ENCODE data around the gene VWA5B2. TPM values are rescaled to one million over a fixed set of nuclear protein-coding genes. Genes with fewer than 3 reads are reported as not detected.

The VWA5B2 gene
- total RNA-seq, 1 donor from 2014 or later, result 1.1 TPM

DNA sequence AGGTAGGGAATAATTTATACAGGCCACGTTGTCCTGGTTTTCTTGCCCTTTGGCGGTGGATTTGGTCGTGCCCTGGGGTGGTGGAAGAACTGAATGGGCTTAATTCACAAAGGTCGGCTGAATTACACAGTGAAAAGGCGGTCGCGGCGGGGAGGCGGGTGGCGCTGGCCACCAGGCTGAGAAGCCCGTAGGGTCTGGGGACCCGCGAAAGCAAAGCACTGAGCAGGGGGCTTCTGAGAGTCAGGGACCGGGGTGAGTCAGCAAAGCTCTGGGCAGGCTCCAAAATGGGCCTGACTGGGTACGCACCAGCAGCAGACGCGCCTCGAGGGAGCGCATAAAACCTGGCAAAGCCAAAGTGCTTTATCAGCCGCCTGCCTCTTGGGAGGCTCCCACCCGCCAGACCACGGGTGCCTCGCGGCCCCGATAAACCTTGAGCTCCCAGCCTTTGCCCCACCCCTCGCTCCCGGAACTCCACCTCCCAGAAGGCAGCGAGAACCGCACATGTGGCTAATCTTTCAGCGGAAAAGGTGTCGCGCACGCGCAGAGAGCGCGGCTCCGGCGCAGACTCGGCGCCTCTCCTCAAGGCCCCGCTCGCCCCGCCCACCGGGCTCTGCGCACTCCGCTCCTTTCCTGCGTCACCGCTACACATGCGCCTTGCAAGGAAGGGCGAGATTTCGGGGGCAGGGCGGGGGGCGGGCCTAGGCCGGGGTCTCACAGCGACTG, 43.8 kb upstream of the VWA5B2 start:
- peaks cover 61% of the 10 kb centered on the region for H3K36me3 Mint-ChIP-seq (ENCODE audit: low read depth, unreplicated experiment)
- H3K27me3 Mint-ChIP-seq (ENCODE audit: unreplicated experiment), result peaks cover 21% of the 10 kb centered on the region
- H3K9me3 Mint-ChIP-seq (ENCODE audit: unreplicated experiment), result no peaks in the 10 kb centered on the region
- H3K27ac Mint-ChIP-seq (ENCODE audit: unreplicated experiment), result peak overlapping the region; percentile 97
- peak; percentile 99 for DNase-seq (ENCODE audit: low spot score)
- H3K4me3 Mint-ChIP-seq (ENCODE audit: unreplicated experiment), result peak overlapping the region; percentile 99
- peaks cover 36% of the 10 kb centered on the region for H3K4me1 Mint-ChIP-seq (ENCODE audit: unreplicated experiment)
- TF ChIP-seq, protein P1, sequence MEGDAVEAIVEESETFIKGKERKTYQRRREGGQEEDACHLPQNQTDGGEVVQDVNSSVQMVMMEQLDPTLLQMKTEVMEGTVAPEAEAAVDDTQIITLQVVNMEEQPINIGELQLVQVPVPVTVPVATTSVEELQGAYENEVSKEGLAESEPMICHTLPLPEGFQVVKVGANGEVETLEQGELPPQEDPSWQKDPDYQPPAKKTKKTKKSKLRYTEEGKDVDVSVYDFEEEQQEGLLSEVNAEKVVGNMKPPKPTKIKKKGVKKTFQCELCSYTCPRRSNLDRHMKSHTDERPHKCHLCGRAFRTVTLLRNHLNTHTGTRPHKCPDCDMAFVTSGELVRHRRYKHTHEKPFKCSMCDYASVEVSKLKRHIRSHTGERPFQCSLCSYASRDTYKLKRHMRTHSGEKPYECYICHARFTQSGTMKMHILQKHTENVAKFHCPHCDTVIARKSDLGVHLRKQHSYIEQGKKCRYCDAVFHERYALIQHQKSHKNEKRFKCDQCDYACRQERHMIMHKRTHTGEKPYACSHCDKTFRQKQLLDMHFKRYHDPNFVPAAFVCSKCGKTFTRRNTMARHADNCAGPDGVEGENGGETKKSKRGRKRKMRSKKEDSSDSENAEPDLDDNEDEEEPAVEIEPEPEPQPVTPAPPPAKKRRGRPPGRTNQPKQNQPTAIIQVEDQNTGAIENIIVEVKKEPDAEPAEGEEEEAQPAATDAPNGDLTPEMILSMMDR (IDR thresholded peaks at IDR 0.05; ENCODE audit: unreplicated experiment), result no peak

DNA sequence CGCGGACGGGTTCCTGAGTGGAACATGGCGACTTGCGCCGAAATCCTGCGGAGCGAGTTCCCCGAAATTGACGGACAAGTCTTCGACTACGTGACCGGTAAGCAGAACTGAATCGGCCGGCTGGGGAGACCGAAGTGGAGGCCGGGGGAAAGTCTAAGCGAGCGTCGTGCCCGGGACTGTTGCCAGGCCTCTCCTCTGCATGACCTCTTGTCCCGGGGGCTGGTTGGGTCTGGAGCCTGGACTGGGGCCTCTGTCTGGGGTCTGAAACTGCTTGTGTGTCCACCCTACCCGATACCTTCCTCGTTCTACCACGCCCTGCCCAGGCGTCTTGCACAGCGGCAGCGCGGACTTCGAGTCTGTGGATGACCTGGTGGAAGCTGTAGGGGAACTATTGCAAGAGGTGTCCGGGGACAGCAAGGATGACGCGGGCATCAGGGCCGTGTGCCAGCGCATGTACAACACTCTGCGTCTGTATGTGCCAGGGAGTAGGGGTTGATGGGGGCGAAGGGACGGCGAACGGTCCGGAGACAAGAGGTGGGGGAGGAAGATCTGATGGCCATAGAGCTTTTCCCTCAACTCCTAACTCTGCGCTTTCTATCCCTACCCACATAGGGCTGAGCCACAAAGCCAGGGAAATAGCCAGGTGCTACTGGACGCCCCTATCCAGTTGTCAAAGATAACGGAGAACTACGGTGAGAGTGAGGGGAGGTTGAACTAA, 43.0 kb upstream of the VWA5B2 start, which contains the start of gene ABCF3:
Gene ABCF3, plus strand, starts transcription at position 16 of the 718 bp plus-strand sequence. Its CDS starts 9 bp downstream, at position 25.
- peaks cover 21% of the 10 kb centered on the region for H3K27me3 Mint-ChIP-seq (ENCODE audit: unreplicated experiment)
- H3K27ac Mint-ChIP-seq (ENCODE audit: unreplicated experiment), result peak within 1 kb of the TSS; percentile 97
- peak within 1 kb of the TSS; percentile 99 for H3K4me3 Mint-ChIP-seq (ENCODE audit: unreplicated experiment)
- H3K9me3 Mint-ChIP-seq (ENCODE audit: unreplicated experiment), result no peaks in the 10 kb centered on the region
- TF ChIP-seq, protein P1 (IDR thresholded peaks at IDR 0.05; ENCODE audit: unreplicated experiment), result no peak
- H3K36me3 Mint-ChIP-seq (ENCODE audit: low read depth, unreplicated experiment), result peaks cover 57% of the 10 kb centered on the region
- DNase-seq (ENCODE audit: low spot score), result no peak
- peaks cover 33% of the 10 kb centered on the region for H3K4me1 Mint-ChIP-seq (ENCODE audit: unreplicated experiment)

DNA sequence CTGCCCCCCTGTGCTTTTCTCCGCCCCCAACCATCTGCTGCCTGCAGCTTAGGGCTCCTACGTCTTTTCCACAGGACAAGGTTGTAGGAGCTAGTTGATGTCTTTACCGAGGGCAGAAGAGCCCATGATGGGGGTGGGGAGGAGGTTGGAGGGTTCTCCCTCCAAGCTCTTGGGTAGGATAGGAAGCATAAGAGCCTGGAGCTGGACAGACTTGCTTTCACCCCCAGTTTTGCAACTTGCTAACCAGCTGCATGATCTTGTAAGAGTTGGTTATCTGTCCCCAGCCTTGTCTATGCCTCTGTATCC, 42.5 kb upstream of the VWA5B2 start:
- H3K9me3 Mint-ChIP-seq (ENCODE audit: unreplicated experiment), result no peaks in the 10 kb centered on the region
- peaks cover 21% of the 10 kb centered on the region for H3K27me3 Mint-ChIP-seq (ENCODE audit: unreplicated experiment)
- H3K36me3 Mint-ChIP-seq (ENCODE audit: low read depth, unreplicated experiment), result peaks cover 53% of the 10 kb centered on the region
- peak overlapping the region; percentile 61 for H3K27ac Mint-ChIP-seq (ENCODE audit: unreplicated experiment)
- no peak for DNase-seq (ENCODE audit: low spot score)
- H3K4me3 Mint-ChIP-seq (ENCODE audit: unreplicated experiment), result peak overlapping the region; percentile 99
- TF ChIP-seq, protein P1 (IDR thresholded peaks at IDR 0.05; ENCODE audit: unreplicated experiment), result no peak
- peaks cover 33% of the 10 kb centered on the region for H3K4me1 Mint-ChIP-seq (ENCODE audit: unreplicated experiment)

DNA sequence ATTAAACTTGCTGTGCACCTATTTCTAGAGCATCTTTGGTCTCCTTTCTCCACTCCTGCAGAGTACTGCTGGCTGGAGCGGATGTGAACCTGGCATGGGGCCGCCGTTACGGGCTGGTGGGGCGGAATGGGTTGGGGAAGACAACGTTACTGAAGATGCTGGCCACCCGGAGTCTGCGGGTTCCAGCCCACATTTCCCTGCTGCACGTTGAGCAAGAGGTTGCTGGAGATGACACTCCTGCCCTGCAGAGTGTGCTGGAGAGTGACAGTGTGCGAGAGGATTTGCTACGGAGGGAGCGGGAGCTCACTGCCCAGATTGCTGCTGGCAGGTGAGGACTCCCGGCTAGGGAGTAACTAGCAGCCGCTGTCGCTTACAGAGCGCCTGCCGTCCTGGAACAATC, 41.3 kb upstream of the VWA5B2 start:
- H3K36me3 Mint-ChIP-seq (ENCODE audit: low read depth, unreplicated experiment), result peaks cover 51% of the 10 kb centered on the region
- peaks cover 22% of the 10 kb centered on the region for H3K27me3 Mint-ChIP-seq (ENCODE audit: unreplicated experiment)
- no peak overlapping the region for H3K27ac Mint-ChIP-seq (ENCODE audit: unreplicated experiment)
- TF ChIP-seq, protein P1 (IDR thresholded peaks at IDR 0.05; ENCODE audit: unreplicated experiment), result no peak
- peaks cover 33% of the 10 kb centered on the region for H3K4me1 Mint-ChIP-seq (ENCODE audit: unreplicated experiment)
- peak overlapping the region; percentile 70 for H3K4me3 Mint-ChIP-seq (ENCODE audit: unreplicated experiment)
- no peaks in the 10 kb centered on the region for H3K9me3 Mint-ChIP-seq (ENCODE audit: unreplicated experiment)
- DNase-seq (ENCODE audit: low spot score), result no peak

DNA sequence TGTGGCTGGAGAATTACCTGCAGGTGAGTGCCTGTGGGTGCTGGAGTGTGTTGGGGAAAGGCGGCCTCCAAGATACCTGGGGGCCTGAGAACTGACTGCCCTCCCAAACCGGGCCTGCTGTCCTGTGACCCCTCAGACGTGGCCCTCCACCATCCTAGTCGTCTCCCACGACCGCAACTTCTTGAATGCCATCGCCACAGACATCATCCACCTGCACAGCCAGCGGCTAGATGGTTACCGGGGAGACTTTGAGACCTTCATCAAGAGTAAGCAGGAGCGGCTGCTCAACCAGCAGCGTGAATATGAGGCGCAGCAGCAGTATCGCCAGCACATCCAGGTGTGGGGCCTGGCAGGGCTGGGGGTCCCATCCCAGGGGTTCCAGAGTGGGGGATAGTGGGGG, 40.0 kb upstream of the VWA5B2 start:
- H3K4me1 Mint-ChIP-seq (ENCODE audit: unreplicated experiment), result peaks cover 27% of the 10 kb centered on the region
- DNase-seq (ENCODE audit: low spot score), result no peak
- H3K4me3 Mint-ChIP-seq (ENCODE audit: unreplicated experiment), result no peak overlapping the region
- H3K36me3 Mint-ChIP-seq (ENCODE audit: low read depth, unreplicated experiment), result peaks cover 53% of the 10 kb centered on the region
- H3K9me3 Mint-ChIP-seq (ENCODE audit: unreplicated experiment), result no peaks in the 10 kb centered on the region
- H3K27ac Mint-ChIP-seq (ENCODE audit: unreplicated experiment), result no peak overlapping the region
- TF ChIP-seq, protein P1 (IDR thresholded peaks at IDR 0.05; ENCODE audit: unreplicated experiment), result no peak
- H3K27me3 Mint-ChIP-seq (ENCODE audit: unreplicated experiment), result peaks cover 20% of the 10 kb centered on the region

Data from endothelial cell (in vitro differentiated cells).